AG08395 (cell line): ENCODE results near the gene GOLGB1.
"Not testable (repeated sequence)": the region's sequence is repeated elsewhere in the genome, so short reads cannot be mapped to it uniquely, and the experiment has no call there.

ENCODE experiments used
- DNase-seq: peaks from one replicate; pipeline ENCODE4 v3.0.0; 2012; ENCODE audit warnings: mixed read lengths, low spot score

Gene GOLGB1

GRCh38 chr3:121740896-121741295, 8.6 kb downstream of the GOLGB1 start:
- no peak for DNase-seq

DNA sequence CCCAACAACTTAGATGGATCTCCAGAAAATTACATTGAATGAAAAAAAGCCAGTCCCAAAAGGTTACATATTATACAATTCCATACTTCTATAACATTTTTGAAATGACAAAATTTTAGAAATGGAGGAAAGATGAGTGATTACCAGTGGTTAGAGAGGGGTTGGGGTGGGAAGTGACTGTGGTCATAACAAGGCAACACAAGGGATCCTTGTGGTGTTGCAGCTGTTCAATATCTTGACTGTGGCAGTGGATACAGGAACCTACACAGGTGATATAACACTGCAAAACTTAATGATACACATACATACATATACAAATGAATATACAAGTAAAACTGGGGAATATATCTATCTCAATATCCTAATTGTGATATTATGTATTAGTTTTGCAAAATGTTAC, 9.6 kb downstream of the GOLGB1 start:
- no peak for DNase-seq

DNA sequence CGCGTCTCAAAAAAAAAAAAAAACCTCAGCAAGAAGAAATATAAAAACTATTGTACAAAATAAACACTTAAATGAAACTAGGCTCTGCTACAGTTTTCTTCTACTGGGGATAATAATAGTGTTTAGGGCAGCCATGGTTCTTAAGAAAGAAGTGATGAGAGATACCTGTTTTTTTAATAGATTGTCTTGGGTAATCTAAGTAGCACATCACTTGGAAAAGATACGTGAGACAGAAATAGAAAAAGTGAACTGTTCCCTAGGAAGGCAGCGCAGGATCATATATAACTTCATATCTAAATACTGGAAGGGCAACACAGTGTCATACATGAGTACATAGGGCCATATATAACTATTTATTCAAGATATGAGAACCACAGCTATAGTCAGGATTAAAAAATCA, 11.9 kb downstream of the GOLGB1 start:
- no peak for DNase-seq

- no peak for DNase-seq
These were observed 13.4 kb downstream of the GOLGB1 start for GRCh38 chr3:121736112-121736511.

DNA sequence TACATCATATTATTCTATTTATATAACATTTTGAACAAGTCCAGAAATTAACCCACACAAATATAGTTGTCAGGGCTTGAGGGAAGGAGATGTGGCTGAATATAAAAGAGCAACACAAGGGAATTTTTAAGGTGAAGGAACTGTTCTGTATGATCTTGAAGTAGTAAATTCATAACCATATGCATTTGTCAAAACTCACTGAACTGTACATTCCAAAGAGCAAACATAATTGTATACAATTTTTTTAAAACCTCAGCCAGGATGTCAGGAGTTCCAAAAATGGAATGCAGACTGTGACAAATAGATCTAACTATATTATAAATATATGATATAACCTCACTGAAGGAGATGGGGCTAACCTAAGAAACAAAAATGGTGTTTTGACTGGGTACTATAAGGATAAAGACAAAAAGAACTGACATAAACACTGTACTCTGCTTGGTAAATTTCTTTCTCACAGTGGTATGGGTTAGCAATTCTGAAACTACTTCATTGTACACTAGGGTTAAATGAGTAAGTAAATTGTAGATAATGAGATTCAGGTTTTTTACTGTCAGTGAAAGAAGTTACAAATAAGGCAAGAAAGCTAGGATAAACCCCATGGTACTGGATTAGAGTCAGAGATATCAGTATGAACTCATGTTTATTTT, 14.4 kb downstream of the GOLGB1 start:
- DNase-seq: no peak

DNA sequence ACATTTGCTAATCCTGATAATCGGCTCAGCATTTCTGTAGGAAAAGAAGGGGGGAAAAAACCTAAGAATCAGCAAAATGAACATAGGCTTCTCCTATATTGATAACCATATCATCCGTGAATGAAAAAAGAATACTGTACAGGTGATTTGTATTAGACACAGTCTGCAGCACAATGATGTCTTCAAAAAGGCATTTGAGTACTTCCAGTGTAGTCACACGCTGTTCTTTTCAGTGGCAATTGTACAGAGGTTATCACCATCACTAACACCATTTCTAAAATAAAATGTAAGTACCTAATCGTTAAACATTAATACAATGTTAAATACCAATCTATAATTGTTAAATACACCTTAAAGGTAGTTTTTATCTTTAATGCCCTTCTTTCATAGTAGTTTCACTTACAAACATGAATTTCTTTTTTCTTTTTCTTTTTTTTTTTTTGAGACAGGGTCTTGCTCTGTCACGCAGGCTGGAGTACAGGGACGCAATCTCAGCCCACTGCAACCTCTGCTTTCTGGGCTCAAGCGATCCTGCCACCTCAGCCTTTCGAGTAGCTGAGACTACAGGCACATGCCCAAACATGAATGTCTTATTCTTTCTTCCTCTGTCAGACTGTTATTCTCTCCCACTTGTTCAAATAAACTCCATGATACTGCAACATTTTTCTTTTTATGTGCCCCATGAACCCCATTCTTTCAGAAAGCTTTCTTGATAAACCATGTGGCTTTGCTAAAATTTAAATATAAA, 18.4 kb downstream of the GOLGB1 start:
- no peak for DNase-seq

GRCh38 chr3:121724130-121724529, 25.4 kb downstream of the GOLGB1 start:
- no peak for DNase-seq

DNA sequence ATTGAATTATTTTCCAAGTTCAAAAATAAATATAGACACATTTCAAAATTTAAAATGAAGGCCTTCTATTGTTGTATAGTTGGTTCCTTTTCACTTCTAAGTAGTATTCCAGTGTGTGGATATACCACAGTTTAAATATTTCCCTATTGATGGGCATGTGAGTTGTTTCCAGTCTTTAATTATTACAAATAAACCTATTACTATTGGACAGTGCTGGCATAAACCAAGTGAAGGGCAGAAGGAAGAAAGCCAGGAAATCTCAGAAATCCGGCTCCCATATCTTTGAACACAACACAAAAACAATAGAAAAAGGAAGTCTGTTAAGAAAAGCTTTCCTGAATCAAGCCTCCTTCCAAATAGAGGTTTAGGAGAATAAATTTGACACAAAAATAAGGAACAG, 26.1 kb downstream of the GOLGB1 start:
- no peak for DNase-seq

GRCh38 chr3:121722411-121722810, 27.1 kb downstream of the GOLGB1 start:
- DNase-seq: no peak

GRCh38 chr3:121720163-121720562, 29.4 kb downstream of the GOLGB1 start:
- DNase-seq: no peak

DNA sequence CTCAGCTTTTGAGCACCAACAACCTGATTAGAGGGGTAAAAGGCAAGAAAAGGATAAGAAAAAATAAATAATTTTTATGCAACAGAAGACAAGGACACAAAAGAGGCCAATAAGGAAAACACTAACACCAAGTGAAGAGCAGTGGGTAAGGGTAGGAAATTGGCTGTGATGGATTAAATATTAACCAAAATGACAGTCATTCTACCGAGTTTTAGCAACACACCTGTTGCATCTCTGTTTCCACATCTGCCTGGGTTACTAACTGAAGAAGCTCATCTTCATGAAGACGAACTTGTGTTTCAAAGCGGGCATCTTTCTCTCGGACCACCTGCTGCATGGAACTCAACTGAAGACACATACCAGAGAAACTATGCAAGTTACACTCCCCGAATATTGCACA, 30.1 kb downstream of the GOLGB1 start:
- no peak for DNase-seq

DNA sequence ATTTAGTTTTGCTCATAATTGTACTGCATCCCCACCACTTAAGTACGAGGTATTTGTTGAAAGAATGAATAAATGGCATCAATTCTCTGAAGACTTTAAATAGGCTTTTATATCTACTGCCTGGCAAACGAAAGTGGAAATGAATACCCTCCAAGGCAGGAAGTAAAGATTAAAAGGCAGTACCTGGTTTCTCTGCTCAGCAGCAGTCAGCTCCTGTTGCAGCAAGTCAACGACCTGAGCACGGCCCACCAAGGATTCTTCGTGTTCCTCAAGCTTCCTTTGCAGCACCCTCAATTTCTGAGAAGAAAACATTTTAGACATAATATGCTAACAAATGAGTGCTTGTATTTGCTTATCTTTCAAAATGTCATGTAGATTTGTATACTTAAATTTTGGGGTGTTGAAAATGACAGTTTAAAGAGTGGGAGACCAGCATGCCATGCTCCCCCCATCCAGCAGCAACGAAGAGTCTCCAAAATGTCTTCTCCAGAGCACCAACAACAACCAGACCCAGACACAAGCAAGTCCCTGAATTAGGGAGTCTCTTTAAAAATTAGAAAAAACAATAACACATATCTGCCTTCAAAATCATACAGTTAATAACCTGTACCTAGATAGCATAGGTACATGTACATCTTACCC, 31.2 kb downstream of the GOLGB1 start:
- no peak for DNase-seq

GRCh38 chr3:121710347-121710746, 39.2 kb downstream of the GOLGB1 start:
- no peak for DNase-seq

DNA sequence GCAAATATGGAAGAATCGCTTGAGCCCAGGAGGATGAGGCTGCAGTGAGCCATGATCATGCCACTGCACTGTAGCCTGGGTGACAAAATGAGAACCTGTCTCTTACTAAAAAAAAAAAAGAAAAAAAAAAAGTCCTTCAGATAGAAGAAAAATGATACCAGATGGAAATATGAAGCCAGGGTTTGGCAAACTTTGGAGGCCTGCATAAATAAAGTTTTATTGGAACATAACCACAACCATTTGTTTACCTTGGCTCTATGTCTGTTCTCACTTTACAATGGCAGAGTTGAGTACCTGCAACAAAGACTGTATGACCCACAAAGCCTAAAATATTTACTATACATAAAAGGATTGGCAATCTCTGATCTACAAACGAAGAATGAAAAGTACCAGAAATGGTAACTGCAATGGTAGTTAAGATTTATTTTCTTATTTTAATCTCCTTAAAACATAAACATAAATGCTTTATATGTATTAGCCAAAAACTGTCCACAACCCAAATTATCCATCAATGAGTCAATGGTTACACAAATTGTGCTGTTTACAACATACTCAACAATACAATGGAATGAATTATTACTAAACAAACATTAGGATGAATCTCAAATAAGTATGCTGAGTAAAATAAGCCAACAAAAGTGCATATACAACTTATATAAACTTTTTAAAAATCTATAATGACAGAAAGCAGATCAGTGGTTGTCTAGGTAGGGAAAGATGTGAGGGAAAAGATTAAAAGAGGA, 41.8 kb downstream of the GOLGB1 start:
- DNase-seq: no peak

GRCh38 chr3:121705541-121705940, 44.0 kb downstream of the GOLGB1 start:
- no peak for DNase-seq

DNA sequence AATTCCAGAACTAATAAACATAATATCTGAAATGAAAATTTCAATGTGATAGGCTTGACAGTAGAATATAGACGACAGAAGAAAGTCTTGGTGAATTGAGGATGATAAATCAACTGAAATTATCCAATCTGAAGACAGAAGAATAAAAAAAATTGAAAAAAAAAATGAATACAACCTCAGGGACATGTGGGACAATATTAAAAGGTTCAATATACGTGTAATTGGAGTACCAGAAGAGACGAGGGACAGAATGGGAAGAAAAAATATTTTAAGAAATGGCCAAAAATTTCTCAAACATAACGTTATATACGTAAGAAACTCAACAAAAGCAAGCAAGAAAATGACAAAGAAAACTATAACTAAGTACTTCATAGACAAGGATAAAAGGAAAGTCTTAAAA, 45.6 kb downstream of the GOLGB1 start:
- no peak for DNase-seq

DNA sequence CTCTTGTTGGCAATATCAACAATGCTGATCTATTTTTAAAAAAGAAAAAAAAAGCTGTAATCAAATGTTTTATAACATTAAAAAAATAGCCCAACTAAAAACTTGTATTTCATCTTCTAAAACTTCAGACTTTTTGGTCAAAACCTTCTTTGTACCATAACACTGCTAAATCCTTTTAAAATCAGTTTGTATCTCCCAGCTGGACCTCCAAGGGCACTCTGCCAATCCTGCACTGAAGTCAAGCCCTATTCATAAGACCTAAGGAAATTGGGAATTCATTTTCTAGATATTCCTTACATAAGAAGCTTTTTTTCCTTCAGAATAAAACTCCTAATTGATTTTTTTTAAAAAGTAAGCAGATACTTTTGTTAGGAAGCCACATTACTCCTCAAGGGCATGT, 50.6 kb downstream of the GOLGB1 start:
- DNase-seq: no peak

DNA sequence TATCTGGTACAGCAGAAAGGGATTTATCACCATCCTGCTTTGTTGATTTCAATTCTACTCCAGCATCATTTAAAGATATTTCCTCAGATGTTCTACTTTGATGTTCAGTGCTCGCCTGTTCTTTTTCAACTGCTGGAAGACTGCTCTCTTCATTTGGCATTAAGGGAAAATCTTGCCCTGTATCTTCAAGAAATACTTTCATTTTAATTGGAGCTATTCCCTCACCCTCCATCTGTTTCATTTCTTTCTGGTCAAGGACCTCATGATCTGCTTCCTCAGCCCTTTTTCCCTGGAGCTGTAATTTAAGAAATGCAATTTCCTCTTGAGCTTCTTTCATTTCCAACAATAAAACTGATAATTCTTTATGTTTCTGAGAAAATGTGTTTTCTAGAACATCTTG, 51.1 kb downstream of the GOLGB1 start:
- no peak for DNase-seq

- DNase-seq: no peak
These were observed 53.4 kb downstream of the GOLGB1 start for GRCh38 chr3:121696186-121696585.

DNA sequence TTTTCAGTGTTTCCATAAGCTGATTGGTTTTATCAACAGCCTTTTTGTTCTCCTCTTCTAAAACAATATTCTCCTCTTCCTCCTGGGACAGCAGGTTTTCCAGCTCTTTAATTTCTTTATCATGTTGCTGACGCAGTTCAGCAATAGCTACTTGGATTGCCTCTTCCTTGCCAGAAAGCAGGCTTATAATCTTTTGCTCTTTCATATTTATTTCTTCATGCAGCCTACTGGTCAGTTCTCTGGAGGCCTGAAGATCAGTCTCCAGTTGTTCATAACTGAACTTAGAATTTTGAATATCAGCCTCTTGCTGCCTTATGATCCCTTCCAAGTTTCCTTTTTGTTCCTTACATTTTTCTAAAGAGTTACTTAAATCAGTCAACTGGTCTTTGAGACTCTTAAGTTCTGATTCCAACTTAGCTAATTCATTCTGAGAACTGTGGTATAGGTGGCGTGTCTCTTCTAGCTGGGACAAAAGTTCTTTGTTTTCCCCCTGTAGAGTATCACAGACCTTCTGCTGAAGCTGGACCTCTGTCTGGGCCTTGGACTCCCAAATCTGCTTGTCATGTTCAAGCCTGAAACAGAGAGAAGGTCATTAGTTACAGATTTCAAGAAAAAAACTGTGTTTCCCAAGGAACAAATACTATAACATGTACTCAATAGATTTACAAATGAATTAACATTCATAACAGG, 57.4 kb downstream of the GOLGB1 start:
- DNase-seq: no peak

DNA sequence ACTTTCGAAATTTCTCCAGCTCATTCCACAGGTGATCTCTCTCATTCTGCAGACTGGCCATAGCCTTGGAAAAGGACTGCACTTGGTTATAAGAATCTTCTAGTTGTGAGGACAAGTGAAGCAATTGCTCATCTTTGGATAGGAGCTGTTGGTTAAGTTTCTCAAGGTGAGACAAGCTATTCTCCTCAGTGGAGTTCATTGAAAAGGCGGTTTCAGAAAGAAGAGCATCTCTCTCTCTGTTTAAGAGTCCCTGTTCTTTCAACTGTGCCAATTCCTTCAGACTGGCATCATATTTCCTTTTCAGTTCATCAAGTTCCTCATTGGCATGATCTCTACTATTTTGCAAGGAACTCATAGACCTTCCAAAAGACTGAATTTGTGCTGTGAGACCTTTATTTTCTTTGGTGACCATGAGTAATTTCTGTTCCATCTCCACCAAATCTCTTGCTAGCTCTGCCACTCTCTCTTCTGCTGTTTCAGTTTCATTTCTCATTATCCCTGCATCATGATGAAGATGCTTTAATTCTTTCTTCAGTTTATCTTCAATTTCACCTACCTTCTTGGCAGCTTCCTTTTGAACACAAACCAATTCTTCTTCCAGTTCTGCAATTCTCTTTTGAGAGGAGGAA, 58.6 kb downstream of the GOLGB1 start:
- DNase-seq: no peak

DNA sequence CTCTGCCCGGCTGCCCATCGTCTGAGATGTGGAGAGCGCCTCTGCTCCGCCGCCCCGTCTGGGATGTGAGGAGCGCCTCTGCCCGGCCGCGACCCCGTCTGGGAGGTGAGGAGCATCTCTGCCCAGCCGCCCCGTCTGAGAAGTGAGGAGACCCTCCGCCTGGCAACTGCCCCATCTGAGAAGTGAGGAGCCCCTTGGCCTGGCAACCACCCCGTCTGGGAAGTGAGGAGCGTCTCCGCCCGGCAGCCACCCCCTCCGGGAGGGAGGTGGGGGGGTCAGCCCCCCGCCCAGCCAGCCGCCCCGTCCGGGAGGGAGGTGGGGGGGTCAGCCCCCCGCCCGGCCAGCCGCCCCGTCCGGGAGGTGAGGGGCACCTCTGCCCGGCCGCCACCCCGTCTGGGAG, 60.8 kb downstream of the GOLGB1 start:
- not testable (repeated sequence) for DNase-seq
